ENCODE results near the gene NXPH3.

NXPH3 gene

GRCh38 chr17:49552070-49552751, 23.5 kb upstream of the NXPH3 start:
- Histone ChIP-seq H3K9ac (ENCODE audit: low read length) (no peak overlapping the region), H3K27me3 (ENCODE audit: insufficient read depth, low read length) (no peaks in the 10 kb centered on the region), H3K27ac (ENCODE audit: low read depth, low read length, poor library complexity, severe bottlenecking) (no peak overlapping the region), H2AFZ (ENCODE audit: low read length) (no peak overlapping the region), H4K20me1 (ENCODE audit: insufficient read depth, low read length) (no peaks in the 10 kb centered on the region), H3K79me2 (ENCODE audit: insufficient read depth, low read length) (no peaks in the 10 kb centered on the region), H3K4me3 (ENCODE audit: low read depth, low read length, poor library complexity, severe bottlenecking) (no peak overlapping the region), H3K9me3 (ENCODE audit: low read length) (no peaks in the 10 kb centered on the region), H3F3A (ENCODE audit: insufficient read depth, low read length) (no peaks in the 10 kb centered on the region), H3K36me3 (ENCODE audit: insufficient read depth, low read length) (no peaks in the 10 kb centered on the region), H3K9me2 (ENCODE audit: low read depth, low read length) (no peaks in the 10 kb centered on the region), H3K4me1 (ENCODE audit: insufficient read depth, low read length, severe bottlenecking) (peaks cover 3% of the 10 kb centered on the region), H3K4me2 (ENCODE audit: low read length) (no peak overlapping the region)
- TF ChIP-seq CTCF (IDR thresholded peaks at IDR 0.05; ENCODE audit: low read length) (no peak), EZH2 (IDR thresholded peaks at IDR 0.05; ENCODE audit: borderline replicate concordance, low read length) (no peak)

- TF ChIP-seq CTCF (IDR thresholded peaks at IDR 0.05; ENCODE audit: low read length) (no peak), EZH2 (IDR thresholded peaks at IDR 0.05; ENCODE audit: borderline replicate concordance, low read length) (no peak)
- Histone ChIP-seq H3K9me3 (ENCODE audit: low read length) (no peaks in the 10 kb centered on the region), H3K4me1 (ENCODE audit: insufficient read depth, low read length, severe bottlenecking) (peaks cover 3% of the 10 kb centered on the region), H3K4me3 (ENCODE audit: low read depth, low read length, poor library complexity, severe bottlenecking) (no peak overlapping the region), H3F3A (ENCODE audit: insufficient read depth, low read length) (no peaks in the 10 kb centered on the region), H3K27ac (ENCODE audit: low read depth, low read length, poor library complexity, severe bottlenecking) (no peak overlapping the region), H3K4me2 (ENCODE audit: low read length) (no peak overlapping the region), H4K20me1 (ENCODE audit: insufficient read depth, low read length) (no peaks in the 10 kb centered on the region), H3K9ac (ENCODE audit: low read length) (no peak overlapping the region), H3K79me2 (ENCODE audit: insufficient read depth, low read length) (no peaks in the 10 kb centered on the region), H2AFZ (ENCODE audit: low read length) (no peak overlapping the region), H3K27me3 (ENCODE audit: insufficient read depth, low read length) (no peaks in the 10 kb centered on the region), H3K36me3 (ENCODE audit: insufficient read depth, low read length) (no peaks in the 10 kb centered on the region), H3K9me2 (ENCODE audit: low read depth, low read length) (no peaks in the 10 kb centered on the region)
Observed at GRCh38 chr17:49553676-49554335, 21.9 kb upstream of the NXPH3 start.

GRCh38 chr17:49554694-49555494, 20.8 kb upstream of the NXPH3 start:
- Histone ChIP-seq H3F3A (ENCODE audit: insufficient read depth, low read length) (no peaks in the 10 kb centered on the region), H3K27ac (ENCODE audit: low read depth, low read length, poor library complexity, severe bottlenecking) (no peak overlapping the region), H2AFZ (ENCODE audit: low read length) (no peak overlapping the region), H3K9me2 (ENCODE audit: low read depth, low read length) (no peaks in the 10 kb centered on the region), H3K4me3 (ENCODE audit: low read depth, low read length, poor library complexity, severe bottlenecking) (no peak overlapping the region), H3K4me2 (ENCODE audit: low read length) (no peak overlapping the region), H3K36me3 (ENCODE audit: insufficient read depth, low read length) (no peaks in the 10 kb centered on the region), H3K27me3 (ENCODE audit: insufficient read depth, low read length) (no peaks in the 10 kb centered on the region), H3K9me3 (ENCODE audit: low read length) (no peaks in the 10 kb centered on the region), H4K20me1 (ENCODE audit: insufficient read depth, low read length) (no peaks in the 10 kb centered on the region), H3K4me1 (ENCODE audit: insufficient read depth, low read length, severe bottlenecking) (peaks cover 3% of the 10 kb centered on the region), H3K9ac (ENCODE audit: low read length) (no peak overlapping the region), H3K79me2 (ENCODE audit: insufficient read depth, low read length) (no peaks in the 10 kb centered on the region)
- TF ChIP-seq CTCF (IDR thresholded peaks at IDR 0.05; ENCODE audit: low read length) (no peak), EZH2 (IDR thresholded peaks at IDR 0.05; ENCODE audit: borderline replicate concordance, low read length) (no peak)

Data from OCI-LY1 (cell line).